NCI-H146 treated with DMSO at 0.1 percent for 48 hours (cell line): ENCODE measurements around the gene CBLB.

Experiments used
- DNase-seq: peaks from one replicate; lab custom pipeline; 2025; ENCODE audit not compliant: unreplicated experiment; lab: John Stamatoyannopoulos, UW

Gene CBLB

GRCh38 chr3:105647047-105647446 lies 221.8 kb downstream of the CBLB start:
- no peak for DNase-seq

GRCh38 chr3:105639131-105639530 lies 229.7 kb downstream of the CBLB start:
- DNase-seq = no peak

GRCh38 chr3:105634708-105635107 lies 234.1 kb downstream of the CBLB start:
- DNase-seq = no peak

GRCh38 chr3:105629718-105630117 lies 239.1 kb downstream of the CBLB start:
- DNase-seq = no peak

GRCh38 chr3:105626739-105627138 lies 242.1 kb downstream of the CBLB start:
- no peak for DNase-seq

GRCh38 chr3:105622169-105622568 lies 246.6 kb downstream of the CBLB start:
- no peak for DNase-seq

- DNase-seq = no peak
Measured at GRCh38 chr3:105620236-105620635, 248.6 kb downstream of the CBLB start.

GRCh38 chr3:105619651-105620050 lies 249.2 kb downstream of the CBLB start:
- DNase-seq = no peak

- DNase-seq = no peak
Measured at GRCh38 chr3:105618556-105618955, 250.3 kb downstream of the CBLB start.

GRCh38 chr3:105616374-105617121 lies 252.3 kb downstream of the CBLB start:
- DNase-seq = no peak

- no peak for DNase-seq
Measured at GRCh38 chr3:105615814-105616213, 253.0 kb downstream of the CBLB start.

GRCh38 chr3:105614288-105615030 lies 254.4 kb downstream of the CBLB start:
- no peak for DNase-seq

GRCh38 chr3:105613120-105613519 lies 255.7 kb downstream of the CBLB start:
- peak; percentile 74 for DNase-seq

- DNase-seq = no peak
Measured at GRCh38 chr3:105611304-105612192, 257.3 kb downstream of the CBLB start.

- DNase-seq = no peak
Measured at GRCh38 chr3:105610473-105610872, 258.3 kb downstream of the CBLB start.

GRCh38 chr3:105608623-105609022 lies 260.2 kb downstream of the CBLB start:
- no peak for DNase-seq

- no peak for DNase-seq
Measured at GRCh38 chr3:105606016-105606415, 262.8 kb downstream of the CBLB start.
